GM18508 (cell line): Measurements from ENCODE around the gene PTPRN2.
"Not testable (repeated sequence)": the region's sequence is repeated elsewhere in the genome, so short reads cannot be mapped to it uniquely, and the experiment has no call there.

Experiments
- ATAC-seq: cut with Tn5 transposase; IDR thresholded peaks from one replicate; pipeline ENCODE4 v1.9.1; 2021; ENCODE audit warnings: moderate number of reproducible peaks; ENCODE audit not compliant: insufficient read depth, unreplicated experiment

PTPRN2 gene

GRCh38 chr7:158057446-158057845 is 530.2 kb downstream of the PTPRN2 start:
- ATAC-seq = no peak

GRCh38 chr7:158056761-158057160 is 530.9 kb downstream of the PTPRN2 start:
- ATAC-seq = no peak

GRCh38 chr7:158055726-158056510 is 531.7 kb downstream of the PTPRN2 start:
- no peak for ATAC-seq

- ATAC-seq = no peak
Measured at GRCh38 chr7:158054611-158055010, 533.0 kb downstream of the PTPRN2 start.

GRCh38 chr7:158054081-158054480 is 533.5 kb downstream of the PTPRN2 start:
- no peak for ATAC-seq

GRCh38 chr7:158053183-158053915 is 534.3 kb downstream of the PTPRN2 start:
- no peak for ATAC-seq

- no peak for ATAC-seq
Measured at GRCh38 chr7:158052381-158053060, 535.1 kb downstream of the PTPRN2 start.

GRCh38 chr7:158051776-158052175 is 535.8 kb downstream of the PTPRN2 start:
- ATAC-seq = no peak

GRCh38 chr7:158050978-158051651 is 536.5 kb downstream of the PTPRN2 start:
- ATAC-seq = no peak

- no peak for ATAC-seq
Measured at GRCh38 chr7:158050441-158050977, 537.1 kb downstream of the PTPRN2 start.

- no peak for ATAC-seq
Measured at GRCh38 chr7:158049271-158049670, 538.4 kb downstream of the PTPRN2 start.

GRCh38 chr7:158048569-158048968 is 539.1 kb downstream of the PTPRN2 start:
- ATAC-seq = no peak

GRCh38 chr7:158047391-158048059 is 540.1 kb downstream of the PTPRN2 start:
- ATAC-seq = no peak

GRCh38 chr7:158046246-158046645 is 541.4 kb downstream of the PTPRN2 start:
- not testable (repeated sequence) for ATAC-seq

GRCh38 chr7:158044482-158044823 is 543.2 kb downstream of the PTPRN2 start:
- ATAC-seq = no peak

- no peak for ATAC-seq
Measured at GRCh38 chr7:158043551-158044481, 543.8 kb downstream of the PTPRN2 start.

GRCh38 chr7:158042156-158042880 is 545.3 kb downstream of the PTPRN2 start:
- no peak for ATAC-seq

- no peak for ATAC-seq
Measured at GRCh38 chr7:158040199-158040598, 547.4 kb downstream of the PTPRN2 start.
